Astrocyte of the spinal cord (primary cell): ENCODE measurements around the gene NCKAP5.

Experiments used
- DNase-seq: peaks from one replicate; pipeline ENCODE4 v3.0.0; 2011; ENCODE audit warnings: low read depth, low spot score
- H3K4me3 ChIP-seq: 2 replicates; pipeline ENCODE4 v1.5.1; 2011; ENCODE audit warnings: low read depth, mild to moderate bottlenecking, low read length, moderate library complexity
- CTCF ChIP-seq: IDR thresholded peaks from 2 replicates; pipeline ENCODE4 v1.5.1; 2012; ENCODE audit warnings: low read depth, mild to moderate bottlenecking, low read length, inconsistent platforms
- in situ Hi-C: cut with HindIII; loops from 2 replicates; pipeline ENCODE4 v1.10.0; 2017; ENCODE audit warnings: low sequenced_read_pairs

The NCKAP5 gene

GRCh38 chr2:133504566-133505505 is 63.4 kb downstream of the NCKAP5 start:
- in situ Hi-C loops, result no loop called here
- TF ChIP-seq CTCF, result no peak
- peak; percentile 61 for DNase-seq
- no peak overlapping the region for H3K4me3 ChIP-seq

GRCh38 chr2:133503927-133504326 is 64.3 kb downstream of the NCKAP5 start:
- in situ Hi-C loops, result no loop called here
- TF ChIP-seq CTCF, result no peak
- DNase-seq, result no peak
- no peak overlapping the region for H3K4me3 ChIP-seq

- DNase-seq, result no peak
- no peak overlapping the region for H3K4me3 ChIP-seq
- TF ChIP-seq CTCF, result no peak
- in situ Hi-C loops, result no loop called here
Measured at GRCh38 chr2:133503323-133503722, 64.9 kb downstream of the NCKAP5 start.

- TF ChIP-seq CTCF, result no peak
- DNase-seq, result no peak
- no peak overlapping the region for H3K4me3 ChIP-seq
- in situ Hi-C loops, result no loop called here
Measured at GRCh38 chr2:133502678-133503077, 65.6 kb downstream of the NCKAP5 start.

GRCh38 chr2:133500917-133501316 is 67.3 kb downstream of the NCKAP5 start:
- DNase-seq, result no peak
- no peak overlapping the region for H3K4me3 ChIP-seq
- no peak for TF ChIP-seq CTCF
- in situ Hi-C loops, result no loop called here

GRCh38 chr2:133498662-133499585 is 69.3 kb downstream of the NCKAP5 start:
- in situ Hi-C loops, result no loop called here
- no peak for DNase-seq
- no peak for TF ChIP-seq CTCF
- no peak overlapping the region for H3K4me3 ChIP-seq
